Measurements from ENCODE around the gene CRYAB.

The CRYAB gene

DNA sequence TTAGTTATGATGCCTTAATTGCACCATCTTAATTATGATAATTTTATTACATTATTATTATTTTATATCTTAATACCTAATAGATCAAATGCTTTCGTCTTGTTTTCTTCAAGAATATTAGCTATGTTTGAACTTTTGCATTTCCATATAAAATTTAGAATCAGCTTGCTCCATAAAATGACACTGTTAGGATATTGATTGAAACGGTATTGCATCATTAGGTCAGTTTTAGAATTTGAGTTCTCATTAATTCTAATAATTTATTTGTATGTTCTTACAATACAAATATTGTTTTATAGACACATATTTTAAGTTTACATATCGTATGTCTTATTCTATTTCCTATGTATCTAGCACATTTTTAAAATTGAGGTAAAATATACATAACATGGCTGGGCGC is 25.5 kb downstream of the CRYAB start:
- TF ChIP-seq, protein P1, sequence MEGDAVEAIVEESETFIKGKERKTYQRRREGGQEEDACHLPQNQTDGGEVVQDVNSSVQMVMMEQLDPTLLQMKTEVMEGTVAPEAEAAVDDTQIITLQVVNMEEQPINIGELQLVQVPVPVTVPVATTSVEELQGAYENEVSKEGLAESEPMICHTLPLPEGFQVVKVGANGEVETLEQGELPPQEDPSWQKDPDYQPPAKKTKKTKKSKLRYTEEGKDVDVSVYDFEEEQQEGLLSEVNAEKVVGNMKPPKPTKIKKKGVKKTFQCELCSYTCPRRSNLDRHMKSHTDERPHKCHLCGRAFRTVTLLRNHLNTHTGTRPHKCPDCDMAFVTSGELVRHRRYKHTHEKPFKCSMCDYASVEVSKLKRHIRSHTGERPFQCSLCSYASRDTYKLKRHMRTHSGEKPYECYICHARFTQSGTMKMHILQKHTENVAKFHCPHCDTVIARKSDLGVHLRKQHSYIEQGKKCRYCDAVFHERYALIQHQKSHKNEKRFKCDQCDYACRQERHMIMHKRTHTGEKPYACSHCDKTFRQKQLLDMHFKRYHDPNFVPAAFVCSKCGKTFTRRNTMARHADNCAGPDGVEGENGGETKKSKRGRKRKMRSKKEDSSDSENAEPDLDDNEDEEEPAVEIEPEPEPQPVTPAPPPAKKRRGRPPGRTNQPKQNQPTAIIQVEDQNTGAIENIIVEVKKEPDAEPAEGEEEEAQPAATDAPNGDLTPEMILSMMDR (IDR thresholded peaks at IDR 0.05) = no peak

DNA sequence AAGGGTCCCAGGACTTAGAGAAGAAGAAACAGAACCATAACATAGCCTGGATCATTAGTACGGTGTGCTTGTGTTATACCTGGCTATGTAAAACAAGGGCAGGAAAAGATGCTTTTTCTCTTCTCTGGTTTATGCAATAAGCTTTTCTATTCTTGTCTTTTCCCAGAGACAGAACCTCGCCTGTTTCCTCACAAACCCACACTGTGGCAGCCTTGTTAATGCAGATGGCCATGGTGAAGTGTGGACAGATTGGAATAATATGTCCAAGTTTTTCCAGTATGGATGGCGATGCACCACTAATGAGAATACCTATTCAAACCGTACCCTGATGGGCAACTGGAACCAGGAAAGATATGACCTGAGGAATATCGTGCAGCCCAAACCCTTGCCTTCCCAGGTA is 29.4 kb downstream of the CRYAB start:
- TF ChIP-seq, protein P1 (IDR thresholded peaks at IDR 0.05) = no peak

DNA sequence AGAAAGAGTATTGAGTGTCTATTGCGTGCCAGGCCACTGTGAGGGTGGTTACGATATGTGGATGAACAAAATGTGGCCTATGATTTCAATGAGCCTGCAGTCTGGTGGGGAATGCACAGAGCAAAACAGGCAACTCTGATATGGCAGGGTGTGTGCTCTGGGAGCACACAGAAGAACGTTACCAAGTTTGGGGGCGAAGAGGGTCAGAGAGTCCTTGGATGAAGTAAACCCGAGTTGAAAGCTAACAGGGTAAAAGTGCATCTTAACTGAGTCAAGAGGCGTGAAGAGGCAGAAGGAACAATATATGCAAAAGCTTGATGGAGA is 32.0 kb downstream of the CRYAB start:
- TF ChIP-seq, protein P1 (IDR thresholded peaks at IDR 0.05) = no peak

DNA sequence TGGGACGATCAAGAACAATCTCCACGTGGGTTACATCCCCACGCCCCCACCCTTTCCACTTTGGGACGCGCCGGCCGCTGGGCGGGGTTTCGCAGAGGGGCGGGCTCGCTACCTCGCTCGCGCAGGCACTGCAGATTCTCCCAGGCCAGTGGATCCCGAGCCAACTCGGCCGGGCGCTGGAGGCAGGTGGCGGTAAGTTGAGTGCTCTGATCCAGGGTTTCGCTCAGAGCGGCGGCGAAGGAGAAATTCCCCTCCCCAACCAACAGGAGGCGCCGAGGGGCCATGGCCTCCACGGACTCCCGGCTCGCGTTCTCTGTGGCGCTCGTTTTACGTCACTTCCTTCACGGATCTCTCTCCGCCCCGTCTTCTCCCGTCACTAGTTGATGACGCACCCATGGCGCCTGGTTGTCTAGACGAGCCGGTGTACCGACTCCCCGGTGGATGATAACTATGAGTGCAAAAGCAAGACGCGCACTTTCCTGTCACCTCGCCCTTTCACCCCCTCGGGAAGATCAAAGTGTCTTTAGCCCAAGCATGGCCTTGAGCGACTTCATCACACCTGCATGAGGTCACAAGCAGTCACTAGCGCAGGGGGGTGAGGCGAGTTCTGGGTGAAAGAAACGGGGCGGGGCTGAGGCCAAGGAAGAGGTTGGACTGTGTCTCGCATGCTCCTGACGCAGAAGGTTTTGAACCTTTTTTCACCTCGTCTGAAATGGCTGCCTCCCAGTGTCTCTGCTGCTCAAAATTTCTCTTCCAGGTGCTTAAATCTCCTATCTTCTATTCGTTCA is 32.5 kb downstream of the CRYAB start, which contains the start of the genes CFAP68 and FDXACB1:
TSS of gene CFAP68 (plus strand) at position 693 of the 788 bp plus-strand sequence. CDS start at position 713, 20 bp downstream.
TSS of gene FDXACB1 (minus strand) at position 317 of the 788 bp plus-strand sequence. CDS start at position 284, 33 bp downstream.
- TF ChIP-seq, protein P1 (IDR thresholded peaks at IDR 0.05) = peak; percentile 92

DNA sequence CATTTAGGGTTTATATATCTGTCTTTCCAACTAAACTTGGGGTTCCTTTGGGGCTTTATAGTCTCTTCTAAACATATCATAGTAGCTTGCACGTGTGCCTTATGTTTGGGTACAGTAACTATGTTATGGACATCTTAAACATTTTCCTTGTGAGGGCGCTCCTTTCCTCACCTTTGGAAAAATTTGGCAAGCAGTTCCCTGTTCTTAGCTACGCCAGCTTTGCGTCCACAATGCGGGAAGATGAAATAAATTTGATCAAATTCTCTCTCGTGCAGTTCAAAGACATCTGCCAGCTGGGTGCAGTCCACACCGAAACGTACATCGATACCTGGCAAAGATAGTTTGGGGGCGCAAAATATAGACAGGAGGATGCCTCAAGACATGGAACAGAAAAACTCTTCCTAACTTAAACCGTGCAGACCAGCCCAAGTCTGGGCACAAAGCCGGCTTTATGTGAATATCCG is 33.2 kb downstream of the CRYAB start:
- TF ChIP-seq, protein P1 (IDR thresholded peaks at IDR 0.05) = no peak

DNA sequence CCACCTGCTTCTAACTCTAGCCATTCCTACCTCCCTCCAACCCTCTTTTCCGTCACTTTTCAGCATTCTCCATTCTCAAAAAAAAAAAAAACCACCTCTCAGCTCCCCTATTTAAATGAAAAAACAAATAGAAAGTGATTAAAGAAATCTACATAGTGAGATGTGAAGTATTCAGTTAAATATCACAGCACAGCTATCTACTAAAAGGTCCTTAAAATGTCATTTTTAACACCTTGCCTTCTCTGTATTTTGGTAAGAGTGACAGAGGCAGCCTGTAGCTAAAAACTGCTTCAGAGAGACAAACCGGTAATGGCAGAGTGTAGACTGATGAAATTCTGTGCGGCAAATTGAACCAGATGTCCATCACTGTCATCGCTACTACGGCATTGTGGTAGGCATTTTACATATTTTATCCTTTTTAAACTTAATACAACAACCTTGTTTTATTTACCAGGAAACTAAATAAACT is 39.8 kb downstream of the CRYAB start:
- TF ChIP-seq, protein P1 (IDR thresholded peaks at IDR 0.05) = no peak

DNA sequence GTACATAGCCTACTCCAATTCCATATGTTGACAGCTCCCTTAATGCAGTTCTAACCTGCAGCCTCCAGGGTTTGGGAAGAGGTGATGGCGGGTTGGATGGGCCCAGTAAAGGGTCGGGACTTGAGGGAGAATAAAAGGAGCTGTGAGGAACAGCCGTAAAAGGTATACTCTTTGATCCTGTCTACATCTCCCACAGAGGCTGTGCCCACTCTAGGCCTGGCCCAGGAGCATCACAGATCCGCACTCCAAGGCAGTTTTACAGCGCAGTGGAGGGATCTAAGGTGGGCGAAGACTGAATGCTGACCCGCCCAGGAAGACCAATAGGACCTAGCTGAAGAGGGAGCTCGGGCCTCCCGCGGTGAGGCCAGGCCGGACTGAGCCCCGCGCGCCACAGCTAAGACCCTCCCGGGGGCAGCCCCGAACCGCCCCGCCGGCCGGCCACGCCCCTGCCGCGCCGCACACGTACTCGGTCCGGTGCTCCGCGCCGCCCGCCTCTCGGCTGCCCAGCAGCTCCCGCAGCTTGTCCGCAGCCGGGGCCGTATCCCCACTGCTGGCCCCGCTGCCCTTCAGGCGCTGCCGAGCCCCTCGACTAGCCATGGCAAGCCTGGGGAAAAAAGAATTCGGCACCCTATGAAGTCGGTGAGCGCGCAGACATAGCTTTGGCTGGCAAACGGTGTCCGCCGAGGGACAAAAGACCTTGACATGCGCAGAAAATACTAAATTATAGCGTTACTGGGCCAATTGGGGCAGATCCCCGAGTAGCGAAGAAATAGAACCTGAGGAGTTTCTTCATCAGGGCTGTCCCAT is 40.5 kb downstream of the CRYAB start, which contains the start of gene ALG9:
TSS of gene ALG9 (minus strand) at position 696 of the 807 bp plus-strand sequence. CDS start at position 597, 99 bp downstream.
- TF ChIP-seq, protein P1 (IDR thresholded peaks at IDR 0.05) = peak; percentile 30; the same call in 1 of the 2 replicates
